ENCODE measurements around the gene DMXL1. TPM values are rescaled to one million over a fixed set of nuclear protein-coding genes. Genes with fewer than 3 reads are reported as not detected.
"Not testable (repeated sequence)": the region's sequence is repeated elsewhere in the genome, so short reads cannot be mapped to it uniquely, and the experiment has no call there.

Gene DMXL1
- total RNA-seq, 1 donor from 2014 or later, result 56.5 TPM

DNA sequence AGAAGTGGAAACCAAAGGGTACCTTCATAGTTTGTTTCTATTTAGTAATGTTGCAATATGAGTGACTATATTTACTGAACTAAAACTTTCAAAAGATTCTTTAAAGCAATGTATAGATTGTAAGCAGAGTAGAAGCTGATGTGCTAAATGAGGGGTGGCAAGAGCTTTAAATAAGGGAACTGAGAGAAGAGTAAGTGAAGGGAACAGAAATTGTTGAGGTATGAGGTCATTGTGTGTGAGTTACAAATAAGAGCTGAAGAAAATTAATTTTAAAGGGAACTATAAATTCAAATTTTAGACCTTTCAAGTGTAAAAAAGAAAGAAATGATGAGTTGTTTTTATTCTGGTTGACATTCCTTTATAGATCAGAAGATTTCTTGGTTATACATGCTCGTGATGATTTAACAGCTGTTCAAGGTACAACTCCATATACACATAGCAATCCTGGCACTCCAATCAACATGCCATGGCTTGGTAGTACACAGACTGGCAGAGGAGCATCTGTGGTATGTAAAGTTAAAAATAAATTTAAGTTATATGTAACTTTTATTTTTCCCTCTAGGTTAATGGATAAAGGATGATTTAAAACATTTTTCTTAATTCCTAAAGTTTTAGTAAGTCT, 149.8 kb downstream of the DMXL1 start:
- Histone ChIP-seq H3K4me1 (no peaks in the 10 kb centered on the region), H3K27ac (no peak overlapping the region), H3K36me3 (peaks cover 0 to 16% of the 10 kb centered on the region in 2 donors), H3K4me3 (no peak overlapping the region), H3K27me3 (no peaks in the 10 kb centered on the region), H3K9me3 (no peaks in the 10 kb centered on the region)
- TF ChIP-seq POLR2AphosphoS5 (IDR thresholded peaks at IDR 0.05; ENCODE audit: insufficient read depth in 1 of 2, low read depth in 1 of 2) (no peak), POLR2A (IDR thresholded peaks at IDR 0.05) (no peak)
- TF ChIP-seq, protein P1, sequence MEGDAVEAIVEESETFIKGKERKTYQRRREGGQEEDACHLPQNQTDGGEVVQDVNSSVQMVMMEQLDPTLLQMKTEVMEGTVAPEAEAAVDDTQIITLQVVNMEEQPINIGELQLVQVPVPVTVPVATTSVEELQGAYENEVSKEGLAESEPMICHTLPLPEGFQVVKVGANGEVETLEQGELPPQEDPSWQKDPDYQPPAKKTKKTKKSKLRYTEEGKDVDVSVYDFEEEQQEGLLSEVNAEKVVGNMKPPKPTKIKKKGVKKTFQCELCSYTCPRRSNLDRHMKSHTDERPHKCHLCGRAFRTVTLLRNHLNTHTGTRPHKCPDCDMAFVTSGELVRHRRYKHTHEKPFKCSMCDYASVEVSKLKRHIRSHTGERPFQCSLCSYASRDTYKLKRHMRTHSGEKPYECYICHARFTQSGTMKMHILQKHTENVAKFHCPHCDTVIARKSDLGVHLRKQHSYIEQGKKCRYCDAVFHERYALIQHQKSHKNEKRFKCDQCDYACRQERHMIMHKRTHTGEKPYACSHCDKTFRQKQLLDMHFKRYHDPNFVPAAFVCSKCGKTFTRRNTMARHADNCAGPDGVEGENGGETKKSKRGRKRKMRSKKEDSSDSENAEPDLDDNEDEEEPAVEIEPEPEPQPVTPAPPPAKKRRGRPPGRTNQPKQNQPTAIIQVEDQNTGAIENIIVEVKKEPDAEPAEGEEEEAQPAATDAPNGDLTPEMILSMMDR (IDR thresholded peaks at IDR 0.05), result no peak
- no peak for DNase-seq (ENCODE audit: extremely low spot score in 2 of 2)
- intact Hi-C loops (cut with DNase I), result no loop called here

DNA sequence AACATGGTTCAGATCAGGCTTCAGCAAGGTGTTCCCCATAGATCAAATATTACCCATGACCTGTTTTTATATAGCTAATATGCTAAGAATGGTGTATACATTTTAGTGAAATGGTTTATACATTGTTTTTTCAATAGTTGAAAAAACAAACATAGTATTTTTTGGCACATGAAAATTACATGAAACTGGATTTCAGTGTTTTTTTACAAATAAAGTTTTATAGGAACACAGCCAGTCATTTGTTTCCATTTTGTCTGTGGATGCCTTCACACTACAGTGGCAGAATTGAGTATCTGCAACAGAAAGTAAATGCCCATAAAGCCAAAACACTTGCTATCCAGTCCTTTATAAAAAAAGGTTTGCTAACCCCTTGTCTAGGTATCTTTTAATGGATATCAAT, 150.4 kb downstream of the DMXL1 start:
- no peak for DNase-seq (ENCODE audit: extremely low spot score in 2 of 2)
- Histone ChIP-seq H3K9me3 (no peaks in the 10 kb centered on the region), H3K36me3 (peaks cover 0 to 16% of the 10 kb centered on the region in 2 donors), H3K4me1 (no peaks in the 10 kb centered on the region), H3K27ac (no peak overlapping the region), H3K4me3 (no peak overlapping the region), H3K27me3 (no peaks in the 10 kb centered on the region)
- intact Hi-C loops (cut with DNase I), result no loop called here
- no peak for TF ChIP-seq POLR2AphosphoS5 (IDR thresholded peaks at IDR 0.05; ENCODE audit: insufficient read depth in 1 of 2, low read depth in 1 of 2)

DNA sequence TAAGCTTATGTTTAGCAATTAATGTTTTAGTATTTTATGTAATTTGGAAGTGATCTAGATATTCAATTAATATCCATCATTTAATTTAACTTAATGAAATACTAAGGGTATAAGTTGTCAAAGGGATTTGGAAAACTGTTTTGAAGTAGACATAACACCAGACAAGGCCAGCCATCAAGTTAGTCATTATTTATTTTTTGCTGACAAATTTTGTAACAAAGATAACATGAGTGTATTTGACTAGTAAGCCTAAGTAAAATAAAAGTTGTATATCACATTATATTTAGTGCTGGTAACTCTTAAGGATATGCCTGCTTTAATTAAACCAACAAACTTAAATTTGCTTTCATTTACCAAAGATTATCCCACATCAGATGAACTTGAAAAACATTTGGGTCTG, 159.1 kb downstream of the DMXL1 start:
- Histone ChIP-seq H3K9me3 (no peaks in the 10 kb centered on the region), H3K4me3 (no peak overlapping the region), H3K36me3 (no peaks in the 10 kb centered on the region), H3K27me3 (no peaks in the 10 kb centered on the region), H3K4me1 (no peaks in the 10 kb centered on the region), H3K27ac (no peak overlapping the region)
- intact Hi-C loops (cut with DNase I), result no loop called here
- DNase-seq (ENCODE audit: extremely low spot score in 2 of 2), result no peak
- TF ChIP-seq, protein P1 (IDR thresholded peaks at IDR 0.05), result no peak
- TF ChIP-seq POLR2A (IDR thresholded peaks at IDR 0.05), result no peak
- TF ChIP-seq POLR2AphosphoS5 (IDR thresholded peaks at IDR 0.05; ENCODE audit: insufficient read depth in 1 of 2, low read depth in 1 of 2), result no peak

DNA sequence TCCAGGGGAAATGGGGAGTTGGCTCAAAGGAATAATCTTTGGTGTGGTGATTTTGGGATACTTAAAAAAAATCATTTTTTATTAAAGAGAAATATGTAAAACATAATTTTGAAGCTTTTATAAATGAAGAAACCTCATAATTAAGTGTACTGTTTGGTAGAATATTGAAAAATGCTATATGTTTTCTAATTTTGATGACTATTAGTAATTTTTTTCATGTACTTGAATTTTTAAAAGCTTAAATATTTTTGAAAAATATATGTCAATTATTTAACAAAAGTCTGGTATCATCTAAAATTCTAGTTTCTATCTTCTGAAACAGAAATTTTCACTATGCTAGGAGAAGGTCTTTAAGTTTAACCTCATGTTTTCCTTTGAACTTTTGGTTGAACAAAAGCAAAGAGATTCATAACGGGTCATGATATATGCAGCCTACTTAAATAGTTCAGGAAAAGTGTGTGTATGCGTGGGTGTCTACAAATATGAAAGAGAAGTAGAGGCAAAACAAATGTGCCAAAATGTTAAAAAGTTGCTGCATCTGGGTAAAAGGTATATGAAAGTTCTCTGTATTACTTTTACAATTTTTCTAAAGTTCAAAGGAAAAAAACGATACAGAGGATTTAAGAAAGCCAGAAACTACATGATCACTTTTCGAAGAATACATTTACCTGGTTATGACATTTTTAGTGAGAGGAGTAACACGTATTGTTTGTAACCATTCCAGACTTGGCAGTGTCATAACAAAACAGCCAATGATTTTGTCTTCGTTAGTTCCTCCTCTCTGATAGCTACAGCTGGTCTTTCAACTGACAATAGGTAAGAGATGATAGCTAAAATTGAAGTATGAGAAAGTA, 167.6 kb downstream of the DMXL1 start:
- no peak for TF ChIP-seq POLR2A (IDR thresholded peaks at IDR 0.05)
- TF ChIP-seq, protein P1 (IDR thresholded peaks at IDR 0.05), result no peak
- TF ChIP-seq POLR2AphosphoS5 (IDR thresholded peaks at IDR 0.05; ENCODE audit: insufficient read depth in 1 of 2, low read depth in 1 of 2), result no peak
- no peak overlapping the region for H3K4me3 ChIP-seq
- no peak for DNase-seq (ENCODE audit: extremely low spot score in 2 of 2)
- intact Hi-C loops (cut with DNase I), result no loop called here
- H3K4me1 ChIP-seq, result no peaks in the 10 kb centered on the region
- H3K36me3 ChIP-seq, result peaks cover 0 to 7% of the 10 kb centered on the region in 2 donors
- no peaks in the 10 kb centered on the region for H3K27me3 ChIP-seq
- no peak overlapping the region for H3K27ac ChIP-seq
- H3K9me3 ChIP-seq, result no peaks in the 10 kb centered on the region

DNA sequence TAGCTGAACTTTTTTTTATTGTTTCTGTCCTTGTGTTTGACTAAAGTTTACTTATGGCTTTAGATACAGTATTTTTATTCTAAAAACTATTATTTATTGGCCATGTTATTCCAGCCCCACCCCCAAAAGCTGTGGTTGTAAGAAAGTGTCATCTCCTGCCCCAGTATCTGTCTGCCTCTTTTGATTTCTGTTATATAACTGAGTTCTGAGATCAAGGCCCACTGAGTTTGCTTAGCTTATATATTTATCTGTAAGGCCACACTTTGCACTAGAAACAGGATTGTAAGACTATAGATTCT, 168.2 kb downstream of the DMXL1 start:
- intact Hi-C loops (cut with DNase I), result no loop called here
- Histone ChIP-seq H3K4me1 (no peaks in the 10 kb centered on the region), H3K9me3 (no peaks in the 10 kb centered on the region), H3K36me3 (peaks cover 0 to 7% of the 10 kb centered on the region in 2 donors), H3K4me3 (no peak overlapping the region), H3K27ac (no peak overlapping the region), H3K27me3 (no peaks in the 10 kb centered on the region)
- TF ChIP-seq POLR2A (IDR thresholded peaks at IDR 0.05), result no peak
- no peak for DNase-seq (ENCODE audit: extremely low spot score in 2 of 2)

DNA sequence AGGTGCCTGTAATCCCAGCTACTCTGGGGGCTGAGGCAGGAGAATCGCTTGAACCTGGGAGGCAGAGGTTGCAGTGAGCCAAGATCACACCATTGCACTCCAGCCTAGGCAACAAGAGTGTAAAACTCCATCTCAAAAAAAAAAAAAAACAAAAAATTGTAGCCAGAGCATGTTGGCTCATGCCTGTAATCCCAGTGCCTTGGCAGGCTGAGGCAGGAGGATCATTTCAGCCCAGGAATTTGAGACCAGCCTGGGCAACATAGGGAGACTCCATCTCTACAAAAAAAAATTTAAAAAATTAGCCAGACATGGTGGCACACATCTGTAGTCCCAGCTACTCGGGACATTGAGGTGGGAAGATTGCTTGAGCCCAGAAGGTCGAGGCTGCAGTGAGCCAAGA, 168.9 kb downstream of the DMXL1 start:
- H3K9me3 ChIP-seq; H3K27me3 ChIP-seq; H3K36me3 ChIP-seq; H3K4me3 ChIP-seq; H3K27ac ChIP-seq; H3K4me1 ChIP-seq; intact Hi-C loops (cut with DNase I); DNase-seq (ENCODE audit: extremely low spot score in 2 of 2): not testable (repeated sequence)

Measured in vagina (tissue), 2 donors.